Breast epithelium (tissue), 3 donors: ENCODE data around the gene DISP1.

Experiments
- POLR2A ChIP-seq: fragments of 450-650 bp; IDR thresholded peaks from one replicate; pipeline ENCODE4 v1.6.1; 2016; ENCODE audit warnings: antibody characterized with exemption, mild to moderate bottlenecking, moderate library complexity
- POLR2AphosphoS5 ChIP-seq, 3 donors: sonication (generic); formaldehyde crosslinking; IDR thresholded peaks; one replicate each; pipeline ENCODE4 v1.6.1; 2017; ENCODE audit warnings: antibody characterized with exemption in 3 of 3
- TF ChIP-seq, protein P1 (sequence below), 3 donors: fragments of 450-650 bp; IDR thresholded peaks; one replicate each; pipeline ENCODE4 v1.5.1; 2016 to 2017; ENCODE audit warnings: antibody characterized with exemption in 3 of 3, mild to moderate bottlenecking in 3 of 3, moderate library complexity in 3 of 3

DNA sequence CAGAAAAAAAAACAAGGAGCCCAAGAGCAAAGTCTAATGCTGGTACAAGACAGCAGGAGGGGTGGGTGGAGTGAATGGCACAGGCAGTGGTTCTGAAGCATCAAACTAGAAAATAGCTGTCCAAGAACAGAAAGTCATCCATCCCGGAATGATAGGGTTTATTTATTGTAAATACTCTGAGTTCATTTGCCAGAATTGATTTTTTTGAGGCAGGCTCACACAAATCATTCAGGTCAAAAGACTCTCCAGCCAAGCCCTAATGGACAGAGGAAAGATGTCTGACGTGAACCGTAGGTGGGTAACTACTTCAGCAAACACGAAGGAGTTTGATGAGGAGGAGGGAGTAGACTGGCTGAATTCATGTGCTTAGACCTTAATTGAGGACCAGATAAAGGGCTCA is 13.8 kb upstream of the DISP1 start:
- TF ChIP-seq POLR2AphosphoS5 (IDR thresholded peaks at IDR 0.05) (no peak), POLR2A (no peak)
- TF ChIP-seq, protein P1, sequence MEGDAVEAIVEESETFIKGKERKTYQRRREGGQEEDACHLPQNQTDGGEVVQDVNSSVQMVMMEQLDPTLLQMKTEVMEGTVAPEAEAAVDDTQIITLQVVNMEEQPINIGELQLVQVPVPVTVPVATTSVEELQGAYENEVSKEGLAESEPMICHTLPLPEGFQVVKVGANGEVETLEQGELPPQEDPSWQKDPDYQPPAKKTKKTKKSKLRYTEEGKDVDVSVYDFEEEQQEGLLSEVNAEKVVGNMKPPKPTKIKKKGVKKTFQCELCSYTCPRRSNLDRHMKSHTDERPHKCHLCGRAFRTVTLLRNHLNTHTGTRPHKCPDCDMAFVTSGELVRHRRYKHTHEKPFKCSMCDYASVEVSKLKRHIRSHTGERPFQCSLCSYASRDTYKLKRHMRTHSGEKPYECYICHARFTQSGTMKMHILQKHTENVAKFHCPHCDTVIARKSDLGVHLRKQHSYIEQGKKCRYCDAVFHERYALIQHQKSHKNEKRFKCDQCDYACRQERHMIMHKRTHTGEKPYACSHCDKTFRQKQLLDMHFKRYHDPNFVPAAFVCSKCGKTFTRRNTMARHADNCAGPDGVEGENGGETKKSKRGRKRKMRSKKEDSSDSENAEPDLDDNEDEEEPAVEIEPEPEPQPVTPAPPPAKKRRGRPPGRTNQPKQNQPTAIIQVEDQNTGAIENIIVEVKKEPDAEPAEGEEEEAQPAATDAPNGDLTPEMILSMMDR (IDR thresholded peaks at IDR 0.05): no peak
